ENCODE results near the gene XYLT1.

DNA sequence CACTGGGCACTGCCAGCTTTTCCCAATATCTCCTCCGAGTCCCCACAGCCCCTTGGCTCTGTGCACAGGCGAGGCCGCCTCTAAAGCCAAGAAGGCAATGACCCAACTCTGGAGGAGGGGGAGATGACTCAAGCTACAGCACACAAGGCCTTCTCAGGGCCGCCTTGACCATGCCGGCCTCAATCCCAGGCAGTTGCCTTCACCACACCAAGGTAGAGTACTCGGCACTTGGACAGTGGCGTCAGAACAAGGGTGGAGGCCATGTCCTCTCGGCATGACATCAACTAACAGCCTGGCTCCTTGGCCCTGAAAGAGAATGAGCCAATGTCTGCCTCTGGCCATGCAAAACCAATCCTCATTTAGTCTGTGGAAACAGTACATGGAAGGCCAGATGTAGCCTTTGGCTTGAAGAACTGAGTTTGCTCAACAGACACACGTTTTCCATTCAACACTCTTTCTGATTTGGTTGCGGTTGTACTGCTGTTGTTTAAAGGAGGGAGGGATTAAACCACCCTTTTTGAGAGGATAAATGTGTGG is 139.6 kb downstream of the XYLT1 start:
- TF ChIP-seq POLR2AphosphoS5 (IDR thresholded peaks at IDR 0.05; ENCODE audit: low read depth, low read length) (no peak), TAF1 (IDR thresholded peaks at IDR 0.05; ENCODE audit: low read depth, low read length) (no peak), POU2F2 (IDR thresholded peaks at IDR 0.05; ENCODE audit: low read depth, low read length) (no peak), POLR2A (IDR thresholded peaks at IDR 0.05; ENCODE audit: low read depth, low read length) (no peak), PAX5 (IDR thresholded peaks at IDR 0.05; ENCODE audit: insufficient read depth, low read length, severe bottlenecking) (no peak)
